ENCODE measurements around the gene DNAAF5.

Gene DNAAF5

GRCh38 chr7:760006-760405, 33.5 kb downstream of the DNAAF5 start:
- no peak overlapping the region for H3K4me3 ChIP-seq (ENCODE audit: low read depth, low read length)
- in situ Hi-C loops (cut with HindIII; ENCODE audit: low sequenced_read_pairs) = no loop called here
- no peak for TF ChIP-seq CTCF (IDR thresholded peaks at IDR 0.05; ENCODE audit: low read depth, low read length, missing control alignments)
- no peak for DNase-seq (ENCODE audit: low read depth)

- in situ Hi-C loops (cut with HindIII; ENCODE audit: low sequenced_read_pairs) = no loop called here
- no peak for TF ChIP-seq CTCF (IDR thresholded peaks at IDR 0.05; ENCODE audit: low read depth, low read length, missing control alignments)
- no peak for DNase-seq (ENCODE audit: low read depth)
- H3K4me3 ChIP-seq (ENCODE audit: low read depth, low read length) = no peak overlapping the region
Measured at GRCh38 chr7:761101-761500, 34.6 kb downstream of the DNAAF5 start.

- no peak overlapping the region for H3K4me3 ChIP-seq (ENCODE audit: low read depth, low read length)
- in situ Hi-C loops (cut with HindIII; ENCODE audit: low sequenced_read_pairs) = no loop called here
- no peak for DNase-seq (ENCODE audit: low read depth)
- no peak for TF ChIP-seq CTCF (IDR thresholded peaks at IDR 0.05; ENCODE audit: low read depth, low read length, missing control alignments)
Measured at GRCh38 chr7:761631-762030, 35.1 kb downstream of the DNAAF5 start.

- in situ Hi-C loops (cut with HindIII; ENCODE audit: low sequenced_read_pairs) = no loop called here
- no peak overlapping the region for H3K4me3 ChIP-seq (ENCODE audit: low read depth, low read length)
- TF ChIP-seq CTCF (IDR thresholded peaks at IDR 0.05; ENCODE audit: low read depth, low read length, missing control alignments) = no peak
- no peak for DNase-seq (ENCODE audit: low read depth)
Measured at GRCh38 chr7:762885-763284, 36.4 kb downstream of the DNAAF5 start.

- H3K4me3 ChIP-seq (ENCODE audit: low read depth, low read length) = no peak overlapping the region
- in situ Hi-C loops (cut with HindIII; ENCODE audit: low sequenced_read_pairs) = no loop called here
- TF ChIP-seq CTCF (IDR thresholded peaks at IDR 0.05; ENCODE audit: low read depth, low read length, missing control alignments) = no peak
Measured at GRCh38 chr7:763762-764161, 37.3 kb downstream of the DNAAF5 start.

GRCh38 chr7:765383-765782, 38.9 kb downstream of the DNAAF5 start:
- no peak for DNase-seq (ENCODE audit: low read depth)
- in situ Hi-C loops (cut with HindIII; ENCODE audit: low sequenced_read_pairs) = no loop called here
- no peak for TF ChIP-seq CTCF (IDR thresholded peaks at IDR 0.05; ENCODE audit: low read depth, low read length, missing control alignments)
- H3K4me3 ChIP-seq (ENCODE audit: low read depth, low read length) = no peak overlapping the region

More at GRCh38 chr7:763762-764161, 37.3 kb downstream of the DNAAF5 start:
- DNase-seq (ENCODE audit: low read depth) = no peak

- no peak for DNase-seq (ENCODE audit: low read depth)
- H3K4me3 ChIP-seq (ENCODE audit: low read depth, low read length) = no peak overlapping the region
- no peak for TF ChIP-seq CTCF (IDR thresholded peaks at IDR 0.05; ENCODE audit: low read depth, low read length, missing control alignments)
- in situ Hi-C loops (cut with HindIII; ENCODE audit: low sequenced_read_pairs) = no loop called here
Measured at GRCh38 chr7:767580-767940, 41.1 kb downstream of the DNAAF5 start.
